WTC11 (cell line): ENCODE results near the gene GOLGA8J.

ENCODE experiments used
- AR ChIP-seq: fragments of 250-450 bp; sonication (Bioruptor Pico); IDR thresholded peaks from 2 replicates; pipeline ENCODE4 v1.9.0; 2021; ENCODE audit warnings: mild to moderate bottlenecking
- CTCF ChIP-seq: fragments of 200-600 bp; IDR thresholded peaks from 2 replicates; pipeline ENCODE4 v1.8.0; 2022; ENCODE audit warnings: antibody characterized with exemption
- NFE2L1 ChIP-seq: sonication (generic); formaldehyde crosslinking; IDR thresholded peaks from 2 replicates; pipeline ENCODE4 v1.8.1; 2023; ENCODE audit warnings: missing genetic modification reagents
- TEAD4 ChIP-seq: sonication (generic); formaldehyde crosslinking; IDR thresholded peaks from 2 replicates; pipeline ENCODE4 v1.8.0; 2022; ENCODE audit warnings: mild to moderate bottlenecking, missing genetic modification reagents
- TF ChIP-seq, protein P1 (sequence below): fragments of 250-450 bp; sonication (Bioruptor Pico); IDR thresholded peaks from 2 replicates; pipeline ENCODE4 v2.1.2; 2022; ENCODE audit warnings: mild to moderate bottlenecking, moderate library complexity

- TF ChIP-seq CTCF (no peak), TEAD4 (CRISPR knock-in tag) (no peak), AR (CRISPR knock-in tag) (no peak), NFE2L1 (CRISPR knock-in tag) (no peak)
- TF ChIP-seq, protein P1, sequence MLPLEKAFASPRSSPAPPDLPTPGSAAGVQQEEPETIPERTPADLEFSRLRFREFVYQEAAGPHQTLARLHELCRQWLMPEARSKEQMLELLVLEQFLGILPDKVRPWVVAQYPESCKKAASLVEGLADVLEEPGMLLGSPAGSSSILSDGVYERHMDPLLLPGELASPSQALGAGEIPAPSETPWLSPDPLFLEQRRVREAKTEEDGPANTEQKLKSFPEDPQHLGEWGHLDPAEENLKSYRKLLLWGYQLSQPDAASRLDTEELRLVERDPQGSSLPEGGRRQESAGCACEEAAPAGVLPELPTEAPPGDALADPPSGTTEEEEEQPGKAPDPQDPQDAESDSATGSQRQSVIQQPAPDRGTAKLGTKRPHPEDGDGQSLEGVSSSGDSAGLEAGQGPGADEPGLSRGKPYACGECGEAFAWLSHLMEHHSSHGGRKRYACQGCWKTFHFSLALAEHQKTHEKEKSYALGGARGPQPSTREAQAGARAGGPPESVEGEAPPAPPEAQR, result no peak
These were observed 14.4 kb upstream of the GOLGA8J start for GRCh38 chr15:30068326-30068725.
